ENCODE data around the gene ITIH5.
"Not testable (repeated sequence)": the region's sequence is repeated elsewhere in the genome, so short reads cannot be mapped to it uniquely, and the experiment has no call there.

The ITIH5 gene

DNA sequence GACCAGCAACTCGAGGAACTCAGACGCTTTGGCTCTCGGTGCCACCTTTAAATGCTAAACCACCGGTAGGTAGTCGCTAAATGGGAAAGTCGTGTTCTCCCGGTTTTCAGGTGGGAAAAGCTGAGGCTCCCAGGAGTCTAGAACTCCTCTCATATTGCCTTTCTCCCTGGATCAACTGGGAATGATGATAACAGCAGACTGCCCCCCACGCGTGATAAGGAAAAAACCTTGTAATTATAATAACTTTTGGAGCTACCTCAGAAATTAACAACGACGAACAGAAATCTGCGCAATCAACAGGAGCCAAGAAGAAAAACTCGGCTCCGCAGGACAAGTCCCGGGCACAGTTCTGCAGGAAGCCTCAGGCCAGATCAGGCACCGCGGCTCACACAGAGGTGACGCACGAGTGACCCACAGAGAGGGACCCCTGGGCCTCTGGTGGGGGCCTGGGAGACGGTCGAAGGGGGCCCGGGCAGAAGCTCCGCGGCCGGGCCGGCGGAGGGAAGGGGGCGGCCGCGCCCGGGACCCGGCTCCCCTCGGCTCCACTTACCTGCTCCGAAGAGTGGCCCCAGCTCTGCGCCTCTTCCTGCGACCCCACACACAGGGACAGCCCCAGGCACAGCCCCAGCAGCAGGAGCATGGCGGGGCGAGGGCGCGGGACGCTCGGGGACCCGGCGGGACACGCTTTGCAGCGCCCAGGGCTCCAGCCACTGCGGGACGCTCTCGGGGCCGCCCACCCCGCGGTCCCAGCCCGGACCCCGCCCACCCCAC, at the start of gene ITIH5:
Gene ITIH5, minus strand, starts transcription at position 714 of the 771 bp plus-strand sequence. Its CDS starts 74 bp downstream, at position 640.
- TF ChIP-seq, protein P1, sequence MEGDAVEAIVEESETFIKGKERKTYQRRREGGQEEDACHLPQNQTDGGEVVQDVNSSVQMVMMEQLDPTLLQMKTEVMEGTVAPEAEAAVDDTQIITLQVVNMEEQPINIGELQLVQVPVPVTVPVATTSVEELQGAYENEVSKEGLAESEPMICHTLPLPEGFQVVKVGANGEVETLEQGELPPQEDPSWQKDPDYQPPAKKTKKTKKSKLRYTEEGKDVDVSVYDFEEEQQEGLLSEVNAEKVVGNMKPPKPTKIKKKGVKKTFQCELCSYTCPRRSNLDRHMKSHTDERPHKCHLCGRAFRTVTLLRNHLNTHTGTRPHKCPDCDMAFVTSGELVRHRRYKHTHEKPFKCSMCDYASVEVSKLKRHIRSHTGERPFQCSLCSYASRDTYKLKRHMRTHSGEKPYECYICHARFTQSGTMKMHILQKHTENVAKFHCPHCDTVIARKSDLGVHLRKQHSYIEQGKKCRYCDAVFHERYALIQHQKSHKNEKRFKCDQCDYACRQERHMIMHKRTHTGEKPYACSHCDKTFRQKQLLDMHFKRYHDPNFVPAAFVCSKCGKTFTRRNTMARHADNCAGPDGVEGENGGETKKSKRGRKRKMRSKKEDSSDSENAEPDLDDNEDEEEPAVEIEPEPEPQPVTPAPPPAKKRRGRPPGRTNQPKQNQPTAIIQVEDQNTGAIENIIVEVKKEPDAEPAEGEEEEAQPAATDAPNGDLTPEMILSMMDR (IDR thresholded peaks at IDR 0.05; ENCODE audit: low read depth, low read length): no peak
- no peak within 1 kb of the TSS for H3K4me3 ChIP-seq (ENCODE audit: low read depth, low read length)

DNA sequence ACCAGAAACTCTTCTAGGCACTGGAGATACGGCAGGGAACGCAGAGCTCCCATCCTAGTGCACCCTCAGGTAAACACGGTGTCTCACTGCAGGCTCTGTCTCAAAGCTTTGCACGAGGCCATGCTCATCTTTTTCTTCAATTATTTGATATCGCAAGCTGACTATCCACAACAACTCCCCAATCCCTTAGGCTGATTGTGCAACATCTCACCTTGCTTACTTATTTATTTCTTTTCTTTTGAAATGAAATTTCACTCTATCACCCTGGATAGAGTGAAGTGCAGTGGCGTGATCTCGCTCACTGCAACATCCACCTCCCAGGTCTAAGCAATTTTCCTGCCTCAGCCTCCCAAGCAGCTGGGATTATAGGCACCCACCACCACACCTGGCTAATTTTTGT, 48.7 kb upstream of the ITIH5 start:
- H3K4me3 ChIP-seq (ENCODE audit: low read depth, low read length): no peak overlapping the region
- TF ChIP-seq, protein P1 (IDR thresholded peaks at IDR 0.05; ENCODE audit: low read depth, low read length): no peak

DNA sequence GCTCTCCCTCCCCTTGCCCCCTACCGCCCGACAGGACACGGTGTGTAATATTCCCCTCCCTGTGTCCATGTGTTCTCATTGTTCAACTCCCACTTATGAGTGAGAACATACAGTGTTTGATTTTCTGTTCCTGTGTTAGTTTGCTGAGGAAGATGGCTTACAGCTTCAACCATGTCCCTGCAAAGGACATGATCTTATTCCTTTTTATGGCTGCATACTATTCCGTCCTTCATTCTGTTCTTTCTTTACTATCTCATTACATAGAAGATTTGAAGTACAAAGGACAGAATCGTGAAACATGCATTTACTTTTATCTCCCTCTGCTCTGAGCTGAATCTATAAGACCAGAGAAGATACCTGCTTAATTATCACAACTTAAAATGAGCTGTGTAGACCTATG, 44.3 kb upstream of the ITIH5 start:
- not testable (repeated sequence) for H3K4me3 ChIP-seq (ENCODE audit: low read depth, low read length)

- no peak overlapping the region for H3K4me3 ChIP-seq (ENCODE audit: low read depth, low read length)
- TF ChIP-seq, protein P1 (IDR thresholded peaks at IDR 0.05; ENCODE audit: low read depth, low read length): no peak
Measured at GRCh38 chr10:7710446-7710845, 43.7 kb upstream of the ITIH5 start.

GRCh38 chr10:7708832-7709231, 42.1 kb upstream of the ITIH5 start:
- no peak overlapping the region for H3K4me3 ChIP-seq (ENCODE audit: low read depth, low read length)
- TF ChIP-seq, protein P1 (IDR thresholded peaks at IDR 0.05; ENCODE audit: low read depth, low read length): no peak

GRCh38 chr10:7707858-7708622, 41.3 kb upstream of the ITIH5 start:
- TF ChIP-seq, protein P1 (IDR thresholded peaks at IDR 0.05; ENCODE audit: low read depth, low read length): no peak
- H3K4me3 ChIP-seq (ENCODE audit: low read depth, low read length): no peak overlapping the region

- TF ChIP-seq, protein P1 (IDR thresholded peaks at IDR 0.05; ENCODE audit: low read depth, low read length): no peak
- no peak overlapping the region for H3K4me3 ChIP-seq (ENCODE audit: low read depth, low read length)
Measured at GRCh38 chr10:7707102-7707501, 40.3 kb upstream of the ITIH5 start.

Data from WI38 (cell line).